Fibroblast of the aortic adventitia (primary cell): ENCODE measurements around the gene ACTN1. TPM values are rescaled to one million over a fixed set of nuclear protein-coding genes. Genes with fewer than 3 reads are reported as not detected.

Experiments
- DNase-seq: peaks from one replicate; pipeline ENCODE4 v3.0.0-alpha.2; 2010; ENCODE audit warnings: low read depth
- H3K4me3 ChIP-seq: 2 replicates; pipeline ENCODE4 v1.5.1; 2011; ENCODE audit warnings: low read depth, mild to moderate bottlenecking, control low read depth, low read length, moderate library complexity
- CTCF ChIP-seq: IDR thresholded peaks from 2 replicates; pipeline ENCODE4 v1.5.1; 2011; ENCODE audit warnings: mild to moderate bottlenecking, low read length, control low read depth, inconsistent platforms; ENCODE audit not compliant: insufficient read depth
- total RNA-seq: library from RNA; depleted of rRNA; stranded (reverse); fragments of >200 nt; gene quantifications from 2 replicates; pipeline ENCODE4 v1.2.3, GENCODE V29; 2012; ENCODE audit warnings: low replicate concordance

Gene ACTN1
- total RNA-seq, 1 donor, result 114 TPM

GRCh38 chr14:69012256-69012953 is 33.3 kb upstream of the ACTN1 start:
- no peak overlapping the region for H3K4me3 ChIP-seq
- DNase-seq, result peak; percentile 47
- no peak for TF ChIP-seq CTCF

- no peak for TF ChIP-seq CTCF
- peak; percentile 8 for DNase-seq
- no peak overlapping the region for H3K4me3 ChIP-seq
Observed at GRCh38 chr14:69010648-69011047, 31.5 kb upstream of the ACTN1 start.

GRCh38 chr14:69008421-69008884 is 29.4 kb upstream of the ACTN1 start:
- no peak overlapping the region for H3K4me3 ChIP-seq
- TF ChIP-seq CTCF, result no peak
- DNase-seq, result peak; percentile 77

- no peak for DNase-seq
- no peak overlapping the region for H3K4me3 ChIP-seq
- no peak for TF ChIP-seq CTCF
Observed at GRCh38 chr14:69006346-69006745, 27.2 kb upstream of the ACTN1 start.

GRCh38 chr14:69005432-69006148 is 26.5 kb upstream of the ACTN1 start:
- TF ChIP-seq CTCF, result no peak
- peak; percentile 91 for DNase-seq
- H3K4me3 ChIP-seq, result no peak overlapping the region

- no peak overlapping the region for H3K4me3 ChIP-seq
- TF ChIP-seq CTCF, result no peak
- peak; percentile 17 for DNase-seq
Observed at GRCh38 chr14:69004731-69005431, 25.8 kb upstream of the ACTN1 start.
